ENCODE results near the gene ANKRD16. TPM values are rescaled to one million over a fixed set of nuclear protein-coding genes. Genes with fewer than 3 reads are reported as not detected.
A peak's percentile ranks its signal among the peaks of the same experiment; 100 is the strongest.

ANKRD16 gene
- total and polyA plus RNA-seq, 2 of the 13 experiments (the other 11 are each of a cell fraction or from before 2014, with no cell fraction given): 8.0 to 11.4 TPM

- TF ChIP-seq FIP1L1 (IDR thresholded peaks at IDR 0.05; ENCODE audit: borderline replicate concordance, insufficient read depth, low read depth, low read length) (no peak), MXI1 (IDR thresholded peaks at IDR 0.05; ENCODE audit: borderline replicate concordance, low read depth, low read length) (peak; percentile 86; the same call in 2 of the 3 replicates), HOXD1 (CRISPR knock-in tag; IDR thresholded peaks at IDR 0.05) (0 out of 2 replicates have a peak, but pooled peaks have one; percentile 37), ZNF670 (CRISPR knock-in tag; IDR thresholded peaks at IDR 0.05; ENCODE audit: borderline replicate concordance) (peak; percentile 82; the same call in 1 of the 2 replicates), SALL1 (CRISPR knock-in tag; IDR thresholded peaks at IDR 0.05) (peak; percentile 79), IKZF5 (CRISPR knock-in tag; IDR thresholded peaks at IDR 0.05) (peak; percentile 73; the same call in 1 of the 2 replicates), TAF1 (CRISPR knock-in tag; IDR thresholded peaks at IDR 0.05) (peak; percentile 88), ZNF720 (CRISPR knock-in tag; IDR thresholded peaks at IDR 0.05) (no peak), LCORL (IDR thresholded peaks at IDR 0.05) (no peak), LCORL (CRISPR knock-in tag; IDR thresholded peaks at IDR 0.05) (peak; percentile 57; the same call in 1 of the 2 replicates), DMAP1 (CRISPR knock-in tag; IDR thresholded peaks at IDR 0.05) (peak; percentile 71), RORA (CRISPR knock-in tag; IDR thresholded peaks at IDR 0.05) (no peak), ZMYM4 (CRISPR knock-in tag; IDR thresholded peaks at IDR 0.05) (peak; percentile 67), ATF2 (CRISPR knock-in tag; IDR thresholded peaks at IDR 0.05) (peak; percentile 11; the same call in 1 of the 2 replicates), ZNF687 (CRISPR knock-in tag; IDR thresholded peaks at IDR 0.05) (peak; percentile 82), TGIF2 (CRISPR knock-in tag; IDR thresholded peaks at IDR 0.05) (0 out of 2 replicates have a peak, but pooled peaks have one; percentile 28), SOX6 (IDR thresholded peaks at IDR 0.05) (no peak), SOX6 (CRISPR knock-in tag; IDR thresholded peaks at IDR 0.05) (peak; percentile 25; the same call in 1 of the 2 replicates), ZNF776 (CRISPR knock-in tag; IDR thresholded peaks at IDR 0.05) (peak; percentile 46; the same call in 1 of the 2 replicates), RAD21 (CRISPR knock-in tag; IDR thresholded peaks at IDR 0.05) (peak; percentile 59; the same call in 1 of the 2 replicates)
Observed at GRCh38 chr10:5889624-5890451, at the start of gene ANKRD16, which contains the start of gene FBH1 (continued).
